AG09319 (cell line): ENCODE data around the gene PRR14L.
"Not testable (repeated sequence)": the region's sequence is repeated elsewhere in the genome, so short reads cannot be mapped to it uniquely, and the experiment has no call there.

ENCODE experiments used
- DNase-seq: peaks from one replicate; pipeline ENCODE4 v3.0.0-alpha.2; 2010; ENCODE audit warnings: low read depth; ENCODE audit errors: extremely low read depth
- CTCF ChIP-seq: IDR thresholded peaks from 2 replicates; pipeline ENCODE4 v1.5.1; 2011; ENCODE audit warnings: low read depth, mild to moderate bottlenecking, inconsistent platforms, low read length, moderate library complexity

PRR14L gene

GRCh38 chr22:31749636-31750364 lies at the start of gene PRR14L:
PRR14L (minus strand) TSS chr22:31750132; CDS start chr22:31738860, 11,272 bp downstream.
- TF ChIP-seq CTCF = no peak; the same call in none of the 2 replicates
- peak; percentile 75 for DNase-seq

- not testable (repeated sequence) for DNase-seq
These were observed 49.4 kb upstream of the PRR14L start for GRCh38 chr22:31799358-31799757.

GRCh38 chr22:31790240-31790639 lies 40.3 kb upstream of the PRR14L start:
- no peak for DNase-seq
- TF ChIP-seq CTCF = no peak

GRCh38 chr22:31789803-31790202 lies 39.9 kb upstream of the PRR14L start:
- no peak for DNase-seq
- no peak for TF ChIP-seq CTCF

GRCh38 chr22:31776231-31776630 lies 26.3 kb upstream of the PRR14L start:
- no peak for TF ChIP-seq CTCF

DNA sequence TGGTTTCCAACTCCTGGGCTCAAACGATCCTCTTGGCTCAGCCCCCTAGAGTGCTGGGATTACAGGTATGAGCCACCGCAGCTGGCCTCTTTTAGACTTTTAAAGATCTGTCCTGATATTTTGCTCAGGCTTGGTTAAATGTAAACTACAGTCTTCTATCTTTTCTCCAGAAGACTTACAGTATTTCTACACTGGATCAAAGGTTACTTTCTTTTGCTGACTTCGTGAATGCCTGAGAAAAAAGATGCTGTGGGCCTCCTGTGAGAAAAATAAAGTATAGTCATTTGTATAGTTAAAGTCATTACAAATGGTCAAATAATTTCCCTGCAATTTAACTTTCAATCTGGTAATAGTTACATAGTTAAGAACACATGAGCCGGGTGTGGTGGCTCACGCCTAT lies 23.5 kb upstream of the PRR14L start:
- DNase-seq = no peak
- no peak for TF ChIP-seq CTCF

More at GRCh38 chr22:31776231-31776630, 26.3 kb upstream of the PRR14L start:
- no peak for DNase-seq

DNA sequence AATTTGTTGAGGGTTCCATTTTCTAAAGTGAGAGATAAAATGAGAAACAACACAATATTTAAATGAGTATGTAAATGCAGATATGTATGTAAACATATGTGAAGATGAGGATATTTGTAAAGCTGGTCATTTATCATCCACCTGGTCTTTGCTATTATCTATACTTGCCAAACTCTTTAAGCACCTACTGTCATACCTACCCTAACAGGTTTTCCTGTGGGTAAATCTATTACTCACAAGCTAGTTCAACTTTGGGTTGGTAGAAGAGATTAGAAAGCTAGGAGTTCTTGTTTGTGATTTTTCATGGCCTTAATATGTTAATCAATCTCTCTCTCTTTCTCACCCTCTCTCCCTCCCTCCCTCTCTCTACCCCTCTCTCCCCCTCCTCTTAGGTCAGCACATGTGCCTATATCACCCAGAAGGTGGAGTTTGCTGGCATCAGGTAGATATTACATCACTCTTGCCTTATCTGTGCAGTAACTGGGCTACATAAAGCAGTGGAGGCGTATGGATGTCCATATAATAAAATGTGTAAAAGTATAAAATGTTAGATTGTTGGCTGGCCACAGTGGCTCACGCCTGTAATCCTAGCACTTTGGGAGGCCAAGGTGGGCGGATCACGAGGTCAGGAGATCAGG lies 18.6 kb upstream of the PRR14L start:
- DNase-seq = no peak
- no peak for TF ChIP-seq CTCF

- no peak for DNase-seq
- TF ChIP-seq CTCF = no peak
These were observed 14.9 kb upstream of the PRR14L start for GRCh38 chr22:31764785-31765184.

DNA sequence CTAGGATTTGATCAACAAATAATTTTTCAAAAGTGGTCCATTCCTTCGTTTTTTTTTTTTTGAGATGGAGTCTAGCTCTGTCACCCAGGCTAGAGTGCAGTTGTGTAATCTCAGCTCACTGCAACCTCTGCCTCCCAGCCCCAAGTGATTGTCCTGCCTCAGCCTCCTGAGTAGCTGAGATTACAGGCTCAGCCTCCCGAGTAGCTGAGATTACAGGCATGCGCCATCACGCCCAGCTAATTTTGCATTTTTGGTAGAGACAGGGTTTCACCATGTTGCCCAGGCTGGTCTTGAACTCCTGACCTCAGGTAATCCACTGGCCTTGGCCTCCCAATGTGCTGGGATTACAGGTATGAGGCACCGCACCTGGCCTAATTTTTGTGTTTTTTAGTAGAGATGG lies 8.9 kb upstream of the PRR14L start:
- DNase-seq = not testable (repeated sequence)
